ENCODE results near the gene FBXO30.

DNA sequence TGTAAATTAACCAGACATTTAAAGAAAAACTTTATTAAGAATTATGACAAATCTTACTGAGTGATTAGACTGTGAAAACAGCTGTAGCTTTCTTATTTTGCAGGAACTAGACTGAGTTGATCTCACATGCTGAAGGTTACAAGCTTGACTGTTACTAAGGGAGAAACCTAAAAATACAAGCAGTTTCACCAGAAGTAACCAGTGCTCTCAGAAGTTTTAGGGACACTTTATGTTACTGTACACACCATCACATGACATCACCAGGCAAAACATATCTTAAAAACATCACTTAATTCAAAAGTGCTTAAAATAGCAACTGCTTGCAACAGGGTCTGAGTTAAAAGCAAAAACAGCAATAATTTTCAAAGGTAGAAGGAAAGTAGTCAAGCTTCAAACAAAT is 5.4 kb downstream of the FBXO30 start:
- no peak for TF ChIP-seq EZH2 (IDR thresholded peaks at IDR 0.05)
- no peak for TF ChIP-seq FOXP2 (optimal IDR thresholded peaks at IDR 0.05; ENCODE audit: control extremely low read depth, extremely low read length, insufficient read depth)

Measured in SK-N-MC (cell line).